ENCODE measurements around the gene CRACR2B. TPM values are rescaled to one million over a fixed set of nuclear protein-coding genes. Genes with fewer than 3 reads are reported as not detected.

The CRACR2B gene
- total RNA-seq, 1 donor from 2014 or later, result 34.3 TPM

DNA sequence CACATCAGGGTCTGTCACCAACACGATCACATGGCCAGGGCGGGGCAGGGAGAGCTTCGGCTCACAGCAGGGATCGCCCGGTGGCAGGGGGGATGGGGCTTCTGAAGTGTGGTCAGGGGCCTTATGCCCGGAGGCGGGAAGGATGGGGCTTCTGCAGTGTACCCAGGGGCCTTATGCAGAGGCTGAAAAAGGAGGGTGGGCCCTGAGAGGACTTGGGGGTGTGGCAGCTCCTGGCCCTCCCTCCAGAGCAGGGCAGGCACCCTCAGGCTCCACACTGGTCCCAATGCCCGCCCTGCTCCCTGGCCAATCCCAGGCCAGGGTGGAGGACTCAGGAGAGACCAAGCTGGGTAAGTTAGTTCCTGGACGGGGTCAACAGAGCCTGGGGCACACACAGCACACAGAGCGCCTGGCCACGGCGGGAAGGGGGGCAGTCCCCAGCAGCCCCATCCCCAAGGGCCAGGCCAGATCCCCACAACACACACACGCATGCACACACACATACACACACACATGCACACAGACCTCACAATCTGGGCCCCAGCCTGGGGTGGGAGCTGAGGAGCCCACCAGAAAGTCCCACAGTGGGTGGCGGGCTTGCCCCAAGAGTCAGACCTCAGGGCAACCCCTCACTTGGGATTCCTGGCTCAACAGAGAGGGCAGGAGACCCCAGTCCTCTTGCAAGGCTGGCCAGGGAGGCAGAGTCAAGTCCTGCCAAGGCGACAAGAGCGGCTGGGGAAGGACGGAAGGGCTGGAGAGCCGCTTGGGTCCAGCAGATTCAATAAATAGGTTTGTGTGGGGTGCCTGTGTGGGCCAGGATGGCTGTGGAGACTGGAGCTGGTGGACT is 36.8 kb upstream of the CRACR2B start:
- no peak overlapping the region for H3K4me3 ChIP-seq
- H3K27ac ChIP-seq, result no peak overlapping the region
- peaks cover 10% of the 10 kb centered on the region for H3K4me1 ChIP-seq
- peaks cover 7% of the 10 kb centered on the region for H3K36me3 ChIP-seq
- H3K27me3 ChIP-seq, result no peaks in the 10 kb centered on the region
- H3K9me3 ChIP-seq, result no peaks in the 10 kb centered on the region
- ATAC-seq (no peak), DNase-seq (no peak)
- TF ChIP-seq, protein P1, sequence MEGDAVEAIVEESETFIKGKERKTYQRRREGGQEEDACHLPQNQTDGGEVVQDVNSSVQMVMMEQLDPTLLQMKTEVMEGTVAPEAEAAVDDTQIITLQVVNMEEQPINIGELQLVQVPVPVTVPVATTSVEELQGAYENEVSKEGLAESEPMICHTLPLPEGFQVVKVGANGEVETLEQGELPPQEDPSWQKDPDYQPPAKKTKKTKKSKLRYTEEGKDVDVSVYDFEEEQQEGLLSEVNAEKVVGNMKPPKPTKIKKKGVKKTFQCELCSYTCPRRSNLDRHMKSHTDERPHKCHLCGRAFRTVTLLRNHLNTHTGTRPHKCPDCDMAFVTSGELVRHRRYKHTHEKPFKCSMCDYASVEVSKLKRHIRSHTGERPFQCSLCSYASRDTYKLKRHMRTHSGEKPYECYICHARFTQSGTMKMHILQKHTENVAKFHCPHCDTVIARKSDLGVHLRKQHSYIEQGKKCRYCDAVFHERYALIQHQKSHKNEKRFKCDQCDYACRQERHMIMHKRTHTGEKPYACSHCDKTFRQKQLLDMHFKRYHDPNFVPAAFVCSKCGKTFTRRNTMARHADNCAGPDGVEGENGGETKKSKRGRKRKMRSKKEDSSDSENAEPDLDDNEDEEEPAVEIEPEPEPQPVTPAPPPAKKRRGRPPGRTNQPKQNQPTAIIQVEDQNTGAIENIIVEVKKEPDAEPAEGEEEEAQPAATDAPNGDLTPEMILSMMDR (IDR thresholded peaks at IDR 0.05), result no peak
- intact Hi-C loops (cut with DNase I), result no loop called here

DNA sequence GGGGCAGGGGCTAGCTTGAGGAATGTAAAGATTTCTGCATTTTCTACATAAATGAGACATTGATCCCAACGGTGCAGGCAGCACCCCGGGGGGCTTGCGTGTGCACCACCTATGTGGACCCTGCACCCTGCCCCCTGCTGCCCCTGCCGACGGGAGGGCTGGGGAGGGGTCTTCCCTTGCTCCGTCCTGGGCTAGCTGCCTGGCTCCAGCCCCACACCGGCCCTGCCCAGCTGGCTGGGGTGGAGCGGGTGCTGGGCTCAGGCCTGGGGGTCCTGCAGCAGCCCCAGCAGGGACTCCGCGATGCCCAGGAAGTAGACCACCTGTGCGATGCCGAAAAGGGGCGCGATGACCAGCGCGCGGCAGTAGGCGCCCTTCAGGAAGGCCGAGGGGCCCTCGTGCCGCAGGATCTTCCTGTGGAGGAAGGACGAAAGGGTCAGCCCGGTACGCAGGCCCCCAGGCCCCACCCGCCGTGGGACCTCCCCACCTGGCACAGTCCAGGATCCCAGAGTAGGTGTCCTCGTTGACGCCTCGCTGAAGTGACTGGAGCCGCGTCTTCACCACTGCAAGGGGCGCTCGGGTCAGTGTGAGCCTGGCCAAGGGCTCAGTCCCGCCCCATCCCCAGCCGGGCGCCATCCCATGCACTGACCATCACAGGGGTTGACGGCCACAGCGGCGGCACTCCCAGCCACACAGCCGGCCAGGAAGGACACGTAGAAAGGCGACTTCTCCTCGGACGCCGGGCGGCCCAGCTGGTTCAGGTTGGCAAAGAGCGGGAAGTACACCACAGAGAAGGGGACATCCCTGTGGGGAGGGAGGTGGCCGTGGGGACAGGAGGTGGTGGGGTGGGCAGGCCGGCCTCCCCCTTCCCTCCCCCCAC is 35.8 kb upstream of the CRACR2B start:
- H3K4me3 ChIP-seq, result no peak overlapping the region
- H3K36me3 ChIP-seq, result peaks cover 7% of the 10 kb centered on the region
- no peak for DNase-seq
- no peak overlapping the region for H3K27ac ChIP-seq
- ATAC-seq, result no peak
- TF ChIP-seq, protein P1 (IDR thresholded peaks at IDR 0.05), result no peak
- H3K9me3 ChIP-seq, result no peaks in the 10 kb centered on the region
- intact Hi-C loops (cut with DNase I), result no loop called here
- H3K4me1 ChIP-seq, result peaks cover 17% of the 10 kb centered on the region
- H3K27me3 ChIP-seq, result no peaks in the 10 kb centered on the region

DNA sequence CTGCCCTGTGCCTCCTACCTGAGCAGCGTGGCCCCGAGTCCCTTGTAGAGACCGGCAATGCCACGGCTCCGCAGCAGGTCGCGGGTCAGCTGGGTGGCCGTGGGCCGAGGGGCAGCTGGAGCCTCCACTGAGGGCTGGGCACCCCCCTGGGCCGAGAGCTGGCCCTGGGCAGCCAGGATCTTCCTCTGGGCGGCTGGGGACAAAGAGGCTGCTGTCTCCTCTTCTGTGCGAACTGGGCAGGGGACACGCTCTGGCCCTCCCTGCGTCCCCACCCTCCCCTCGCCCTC is 35.2 kb upstream of the CRACR2B start:
- DNase-seq (no peak), ATAC-seq (no peak)
- H3K4me3 ChIP-seq, result no peak overlapping the region
- peaks cover 22% of the 10 kb centered on the region for H3K4me1 ChIP-seq
- H3K27ac ChIP-seq, result no peak overlapping the region
- TF ChIP-seq, protein P1 (IDR thresholded peaks at IDR 0.05), result no peak
- no peaks in the 10 kb centered on the region for H3K27me3 ChIP-seq
- H3K9me3 ChIP-seq, result no peaks in the 10 kb centered on the region
- intact Hi-C loops (cut with DNase I), result no loop called here
- H3K36me3 ChIP-seq, result peaks cover 7% of the 10 kb centered on the region

DNA sequence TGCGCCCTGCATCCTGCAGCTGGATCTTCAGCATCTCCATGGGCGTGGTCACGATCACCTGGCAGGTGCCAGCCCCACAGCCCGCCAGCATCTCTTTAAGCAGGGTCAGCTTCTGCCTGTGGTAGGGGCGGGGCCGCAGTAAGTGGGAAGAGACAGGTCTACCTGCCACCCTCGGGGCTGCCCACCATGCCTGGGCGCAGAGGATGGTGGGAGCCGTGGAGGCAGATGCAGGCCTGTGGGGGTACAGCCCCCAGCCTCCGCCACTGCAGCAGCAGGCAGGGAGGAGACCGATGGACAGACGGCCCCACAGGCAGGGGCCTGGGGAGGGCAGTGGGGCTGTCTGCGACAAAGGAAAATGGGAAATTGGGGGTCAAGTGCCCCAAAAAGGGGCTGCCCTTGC is 34.8 kb upstream of the CRACR2B start:
- Histone ChIP-seq H3K4me1 (peaks cover 22% of the 10 kb centered on the region), H3K36me3 (peaks cover 7% of the 10 kb centered on the region), H3K27me3 (no peaks in the 10 kb centered on the region), H3K27ac (no peak overlapping the region), H3K4me3 (no peak overlapping the region), H3K9me3 (no peaks in the 10 kb centered on the region)
- ATAC-seq (no peak), DNase-seq (no peak)
- TF ChIP-seq, protein P1 (IDR thresholded peaks at IDR 0.05), result no peak
- intact Hi-C loops (cut with DNase I), result no loop called here

DNA sequence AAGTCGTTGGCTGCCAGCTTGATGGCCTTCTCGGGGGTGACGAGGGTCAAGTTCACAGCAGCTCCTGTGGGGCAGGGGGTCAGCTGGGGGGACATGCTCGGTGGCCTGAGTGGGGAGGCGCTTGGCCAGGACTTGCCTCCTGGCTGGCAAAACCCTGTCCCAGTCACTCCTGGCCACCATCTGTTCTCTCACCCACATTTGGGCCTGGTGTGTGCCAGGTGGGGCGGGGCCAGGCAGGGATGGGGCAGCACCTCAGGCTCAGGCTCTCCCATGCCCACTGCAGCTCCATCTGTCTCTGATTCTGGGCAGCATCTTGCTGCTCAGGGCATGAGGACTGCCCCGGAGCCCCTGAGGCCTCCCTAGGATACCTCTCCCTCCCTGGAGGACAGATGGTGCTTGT is 34.2 kb upstream of the CRACR2B start:
- no peak overlapping the region for H3K27ac ChIP-seq
- no peak overlapping the region for H3K4me3 ChIP-seq
- no peak for DNase-seq
- H3K36me3 ChIP-seq, result peaks cover 7% of the 10 kb centered on the region
- no peak for ATAC-seq
- H3K9me3 ChIP-seq, result no peaks in the 10 kb centered on the region
- intact Hi-C loops (cut with DNase I), result no loop called here
- TF ChIP-seq, protein P1 (IDR thresholded peaks at IDR 0.05), result no peak
- peaks cover 22% of the 10 kb centered on the region for H3K4me1 ChIP-seq
- H3K27me3 ChIP-seq, result no peaks in the 10 kb centered on the region
